H9 (cell line): ENCODE data around the gene TMCC3. TPM values are rescaled to one million over a fixed set of nuclear protein-coding genes. Genes with fewer than 3 reads are reported as not detected.
"Not testable (repeated sequence)": the region's sequence is repeated elsewhere in the genome, so short reads cannot be mapped to it uniquely, and the experiment has no call there.

ENCODE experiments used
- DNase-seq: peaks from one replicate; pipeline ENCODE4 v3.0.0-alpha.2; 2017
- H2AFZ ChIP-seq: one replicate; pipeline ENCODE4 v1.6.1; 2013; ENCODE audit warnings: mild to moderate bottlenecking, low read length, control low read depth, moderate library complexity
- H2AK5ac ChIP-seq: 2 replicates; pipeline ENCODE4 v1.6.1; 2013; ENCODE audit warnings: low read length, control low read depth, mixed read lengths; ENCODE audit not compliant: insufficient read length
- H2BK120ac ChIP-seq: one replicate; pipeline ENCODE4 v1.6.1; 2013; ENCODE audit warnings: low read depth, mild to moderate bottlenecking, low read length, control low read depth, inconsistent platforms; ENCODE audit not compliant: poor library complexity, severe bottlenecking
- H2BK12ac ChIP-seq: 2 replicates; pipeline ENCODE4 v1.6.1; 2013; ENCODE audit warnings: low read length, control low read depth, mixed read lengths, low read depth; ENCODE audit not compliant: insufficient read length
- H2BK15ac ChIP-seq: 2 replicates; pipeline ENCODE4 v1.6.1; 2013; ENCODE audit warnings: low read depth, low read length, control low read depth
- H2BK20ac ChIP-seq: one replicate; pipeline ENCODE4 v1.6.1; 2013; ENCODE audit warnings: low read depth, mild to moderate bottlenecking, low read length, control low read depth, inconsistent platforms; ENCODE audit not compliant: poor library complexity, severe bottlenecking
- H2BK5ac ChIP-seq: 2 replicates; pipeline ENCODE4 v1.6.1; 2013; ENCODE audit warnings: low read length, control low read depth, mixed read lengths; ENCODE audit not compliant: insufficient read length
- H3K14ac ChIP-seq: 2 replicates; pipeline ENCODE4 v1.6.1; 2013; ENCODE audit warnings: low read length, control low read depth; ENCODE audit not compliant: insufficient read depth
- H3K18ac ChIP-seq: 2 replicates; pipeline ENCODE4 v1.6.1; 2013; ENCODE audit warnings: low read depth, mild to moderate bottlenecking, mixed read lengths, low read length, control low read depth; ENCODE audit not compliant: insufficient read length
- H3K23ac ChIP-seq: 2 replicates; pipeline ENCODE4 v1.6.1; 2013; ENCODE audit warnings: low read length, control low read depth, mixed read lengths, low read depth; ENCODE audit not compliant: insufficient read length
- H3K23me2 ChIP-seq: 2 replicates; pipeline ENCODE4 v1.6.1; 2013; ENCODE audit warnings: low read depth, mild to moderate bottlenecking, mixed read lengths, low read length, control low read depth; ENCODE audit not compliant: insufficient read length, poor library complexity, severe bottlenecking
- H3K27ac ChIP-seq: 2 replicates; pipeline ENCODE4 v1.5.1; 2013; ENCODE audit warnings: low read length, control low read depth, mixed read lengths, low read depth; ENCODE audit not compliant: insufficient read length
- H3K27me3 ChIP-seq: 2 replicates; pipeline ENCODE4 v1.6.1; 2013; ENCODE audit warnings: low read length, control low read depth, inconsistent platforms; ENCODE audit not compliant: insufficient read depth
- H3K4ac ChIP-seq: 2 replicates; pipeline ENCODE4 v1.6.1; 2013; ENCODE audit warnings: low read depth, mild to moderate bottlenecking, control low read depth, inconsistent platforms, low read length, moderate library complexity
- H3K4me1 ChIP-seq: 2 replicates; pipeline ENCODE4 v1.6.1; 2013; ENCODE audit warnings: low read length, control low read depth, inconsistent platforms; ENCODE audit not compliant: insufficient read depth
- H3K4me2 ChIP-seq: 2 replicates; pipeline ENCODE4 v1.6.1; 2013; ENCODE audit warnings: low read length, control low read depth, mixed read lengths; ENCODE audit not compliant: insufficient read length, insufficient read depth
- H3K56ac ChIP-seq: 2 replicates; pipeline ENCODE4 v1.6.1; 2013; ENCODE audit warnings: low read depth, mild to moderate bottlenecking, mixed read lengths, low read length, control low read depth; ENCODE audit not compliant: insufficient read length
- H3K79me1 ChIP-seq: 2 replicates; pipeline ENCODE4 v1.6.1; 2013; ENCODE audit warnings: low read depth, mild to moderate bottlenecking, moderate library complexity, low read length, control low read depth, inconsistent platforms; ENCODE audit not compliant: insufficient read depth, poor library complexity, severe bottlenecking
- H3K79me2 ChIP-seq: 2 replicates; pipeline ENCODE4 v1.6.1; 2013; ENCODE audit warnings: low read length, control low read depth, inconsistent platforms; ENCODE audit not compliant: insufficient read depth
- H3K9ac ChIP-seq: 2 replicates; pipeline ENCODE4 v1.6.1; 2013; ENCODE audit warnings: low read length, control low read depth, mixed read lengths; ENCODE audit not compliant: insufficient read length; ENCODE audit errors: extremely low read depth
- H3K9me3 ChIP-seq: one replicate; pipeline ENCODE4 v1.6.1; 2013; ENCODE audit warnings: low read depth, low read length, inconsistent platforms; ENCODE audit not compliant: control insufficient read depth
- H3T11ph ChIP-seq: one replicate; pipeline ENCODE4 v1.6.1; 2013; ENCODE audit warnings: mild to moderate bottlenecking, low read length, control low read depth, inconsistent platforms
- H4K20me1 ChIP-seq: one replicate; pipeline ENCODE4 v1.6.1; 2013; ENCODE audit not compliant: control insufficient read depth, insufficient read length, insufficient read depth
- H4K5ac ChIP-seq: 2 replicates; pipeline ENCODE4 v1.6.1; 2013; ENCODE audit warnings: low read depth, mild to moderate bottlenecking, mixed read lengths, low read length, control low read depth; ENCODE audit not compliant: insufficient read length
- H4K8ac ChIP-seq: replicated peaks from 2 replicates; pipeline ENCODE4 v1.6.1; 2013; ENCODE audit warnings: low read length, control low read depth, mixed read lengths, low read depth; ENCODE audit not compliant: insufficient read length
- H4K91ac ChIP-seq: 2 replicates; pipeline ENCODE4 v1.6.1; 2013; ENCODE audit warnings: low read depth, mild to moderate bottlenecking, moderate library complexity, mixed read lengths, low read length, control low read depth; ENCODE audit not compliant: insufficient read length
- H3K27ac Mint-ChIP-seq, 3 experiments: 2 replicates in 2 of 3; 3 replicates in 1 of 3; pipeline ENCODE4 v1.8.0; 2020 to 2021; ENCODE audit warnings: mixed read lengths in 3 of 3, mild to moderate bottlenecking in 1 of 3, moderate library complexity in 1 of 3
- H3K27me3 Mint-ChIP-seq: 2 replicates; pipeline ENCODE4 v1.8.0; 2021; ENCODE audit warnings: low read depth, mild to moderate bottlenecking, moderate library complexity, mixed read lengths
- H3K36me3 Mint-ChIP-seq, 3 experiments: 2 replicates in 2 of 3; 3 replicates in 1 of 3; pipeline ENCODE4 v1.8.0; 2020 to 2021; ENCODE audit warnings: low read depth in 3 of 3, mixed read lengths in 3 of 3; ENCODE audit not compliant: insufficient read depth in 1 of 3
- H3K4me1 Mint-ChIP-seq, 2 experiments: 2 replicates each; pipeline ENCODE4 v1.8.0; 2020; ENCODE audit warnings: mixed read lengths in 2 of 2
- H3K4me3 Mint-ChIP-seq, 2 experiments: 2 replicates in 1 of 2; 3 replicates in 1 of 2; pipeline ENCODE4 v1.8.0; 2020 to 2021; ENCODE audit warnings: mild to moderate bottlenecking in 2 of 2, mixed read lengths in 2 of 2, moderate library complexity in 1 of 2
- H3K9me3 Mint-ChIP-seq, 2 experiments: 2 replicates in 1 of 2; 3 replicates in 1 of 2; pipeline ENCODE4 v1.8.0; 2020; ENCODE audit warnings: mild to moderate bottlenecking in 2 of 2, mixed read lengths in 2 of 2, moderate library complexity in 1 of 2
- CTCF ChIP-seq: fragments of 200-600 bp; sonication (generic); conservative IDR thresholded peaks from 3 replicates; pipeline ENCODE4 v1.8.0; 2021; ENCODE audit warnings: antibody characterized with exemption, mild to moderate bottlenecking
- WGBS: extraction: QIAGEN DNeasy Blood & Tissue Kit; methylation state at CpG from one replicate; pipeline ENCODE4 v1.1.7; 2013; ENCODE audit warnings: missing lambda C conversion rate, low lambda C conversion rate, mixed read lengths; ENCODE audit not compliant: insufficient read length; ENCODE audit errors: extremely low coverage; 5-methylcytosine and 5-hydroxymethylcytosine counted together
- total RNA-seq: library from RNA; stranded (reverse); gene quantifications from 2 replicates; pipeline ENCODE4 v1.2.1, GENCODE V29; 2021

TMCC3 gene
- total RNA-seq, 1 experiment from 2014 or later: 0.87 TPM

GRCh38 chr12:94694732-94695131, 44.4 kb upstream of the TMCC3 start:
- Mint-ChIP-seq H3K27ac (no peak overlapping the region), H3K9me3 (no peaks in the 10 kb centered on the region; a peak in 1 of 5 replicates), H3K36me3 (no peaks in the 10 kb centered on the region), H3K27me3 (no peaks in the 10 kb centered on the region), H3K4me3 (no peak overlapping the region), H3K4me1 (0 out of 4 replicates have a peak, but pooled peaks cover 0 to 2% of the 10 kb centered on the region in 2 experiments)
- Histone ChIP-seq H4K8ac (no peak overlapping the region), H3K4me1 (no peaks in the 10 kb centered on the region), H4K20me1 (no peaks in the 10 kb centered on the region), H2BK20ac (no peak overlapping the region), H3K9me3 (no peaks in the 10 kb centered on the region), H3K4me2 (no peak overlapping the region), H3K27ac (no peak overlapping the region), H2BK120ac (no peak overlapping the region), H3K14ac (no peak overlapping the region), H3K79me1 (no peaks in the 10 kb centered on the region), H3K4ac (no peak overlapping the region), H3K56ac (no peak overlapping the region), H2AFZ (no peak overlapping the region), H4K91ac (no peak overlapping the region), H2BK15ac (no peak overlapping the region), H3K23ac (no peak overlapping the region), H3K79me2 (no peaks in the 10 kb centered on the region), H3K27me3 (no peaks in the 10 kb centered on the region), H3T11ph (no peak overlapping the region), H2AK5ac (no peak overlapping the region), H3K18ac (no peak overlapping the region), H3K9ac (no peak overlapping the region), H2BK5ac (no peak overlapping the region), H4K5ac (no peak overlapping the region), H2BK12ac (no peak overlapping the region), H3K23me2 (no peaks in the 10 kb centered on the region)
- no peak for DNase-seq
- WGBS: no CpG with 5 or more reads among the region's 11 CpGs
- no peak for TF ChIP-seq CTCF

GRCh38 chr12:94692826-94693225, 42.5 kb upstream of the TMCC3 start:
- not testable (repeated sequence) for H2BK120ac ChIP-seq, H4K91ac ChIP-seq, H3K27me3 Mint-ChIP-seq, H3K4me1 ChIP-seq, H3T11ph ChIP-seq, H3K9me3 Mint-ChIP-seq, H3K79me1 ChIP-seq, H2AK5ac ChIP-seq, H3K23ac ChIP-seq, H3K27ac Mint-ChIP-seq, H2BK12ac ChIP-seq, H4K8ac ChIP-seq, H3K4me1 Mint-ChIP-seq, H3K14ac ChIP-seq, DNase-seq, H2BK15ac ChIP-seq, H3K23me2 ChIP-seq, H3K4me3 Mint-ChIP-seq, H3K4ac ChIP-seq, H2BK20ac ChIP-seq, H3K79me2 ChIP-seq, H2AFZ ChIP-seq, H4K20me1 ChIP-seq, H4K5ac ChIP-seq, H3K27me3 ChIP-seq, H3K36me3 Mint-ChIP-seq, H3K4me2 ChIP-seq, H2BK5ac ChIP-seq, H3K9me3 ChIP-seq, H3K9ac ChIP-seq, H3K27ac ChIP-seq, H3K18ac ChIP-seq, H3K56ac ChIP-seq
- no CpG with 5 or more reads among the region's 7 CpGs for WGBS
